ENCODE measurements around the gene F12. TPM values are rescaled to one million over a fixed set of nuclear protein-coding genes. Genes with fewer than 3 reads are reported as not detected.

Gene F12
- total and polyA plus RNA-seq, 2 of the 8 experiments (the other 6 are each of a cell fraction or from before 2014, with no cell fraction given): 6.5 to 7.8 TPM

DNA sequence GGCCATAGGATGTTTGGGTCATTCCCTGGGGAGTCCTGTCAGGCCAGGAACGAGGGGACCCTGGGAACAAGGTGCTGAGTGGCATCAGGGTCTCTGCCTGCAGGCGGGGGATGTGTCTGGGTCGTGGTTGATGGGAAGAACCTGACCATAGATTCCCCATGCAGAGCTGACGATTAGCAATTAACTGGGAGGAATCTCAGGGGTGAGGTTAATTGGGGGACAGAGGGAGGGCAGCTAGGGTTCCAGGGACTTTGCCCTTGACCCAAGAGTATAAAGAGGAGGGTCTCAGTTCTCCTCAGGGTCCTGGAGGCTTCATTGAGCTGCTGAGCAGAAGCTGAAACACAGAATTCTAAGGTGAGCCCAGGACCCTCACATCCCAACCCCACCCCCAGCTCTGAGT is 25.2 kb downstream of the F12 start, which contains the start of gene SLC34A1:
Gene SLC34A1, plus strand, starts transcription at position 301 of the 400 bp plus-strand sequence. CDS start 1,308 bp downstream, outside the sequence.
- no peak within 1 kb of the TSS for H3K14ac ChIP-seq (ENCODE audit: insufficient read length)
- POLR2A ChIA-PET (ENCODE audit: partially characterized antibody): interaction anchor here (0.9 to 6.0 kb wide), 4 partner anchors 11 to 62 kb away, joined by 3 to 49 read pairs (median 10); partner anchors contain the start of gene PRR7
- H3K79me2 ChIP-seq (ENCODE audit: control insufficient read depth in 1 of 2, insufficient read depth in 2 of 2, low read length in 2 of 2): no peaks in the 10 kb centered on the region
- peaks cover 0 to 7% (median 2%) of the 10 kb centered on the region in 4 experiments; a peak in 3 of 7 replicates for H3K4me1 ChIP-seq (replicated peaks in 1 of 4; ENCODE audit: control insufficient read depth in 3 of 4, insufficient read depth in 4 of 4, low read length in 3 of 4)
- H2BK120ac ChIP-seq (replicated peaks; ENCODE audit: low read depth, low read length): no peak within 1 kb of the TSS
- 93% methylated on average over 4 of the region's 4 CpGs; no CpG with 5 or more reads in 1 of the 2 experiments for WGBS, 2 experiments (ENCODE audit: extremely low coverage in 1 of 2, insufficient coverage in 1 of 2, insufficient read length in 1 of 2, insufficient replicate concordance in 2 of 2, low coverage in 1 of 2, low lambda C conversion rate in 2 of 2, missing lambda C conversion rate in 1 of 2)
- H2BK20ac ChIP-seq (ENCODE audit: low read length): no peak within 1 kb of the TSS
- no peak within 1 kb of the TSS for H2BK5ac ChIP-seq (ENCODE audit: low read depth, low read length)
- no peaks in the 10 kb centered on the region for H3K23me2 ChIP-seq (ENCODE audit: low read depth, low read length)
- H3K56ac ChIP-seq (replicated peaks; ENCODE audit: insufficient read length, low read depth, low read length): no peak within 1 kb of the TSS
- H2BK15ac ChIP-seq (ENCODE audit: low read length): peak within 1 kb of the TSS; percentile 46
- no peak within 1 kb of the TSS for H3K4me3 ChIP-seq (ENCODE audit: extremely low read depth in 1 of 4, insufficient read depth in 2 of 4, low read depth in 3 of 4, low read length in 4 of 4)
- no peaks in the 10 kb centered on the region for H4K20me1 ChIP-seq (replicated peaks in 1 of 2; ENCODE audit: control insufficient read depth in 1 of 2, insufficient read depth in 2 of 2, low read length in 2 of 2)
- no peaks in the 10 kb centered on the region for H3K9me3 ChIP-seq (ENCODE audit: insufficient read depth in 2 of 2, low read depth in 1 of 2, low read length in 1 of 2)
- no peak within 1 kb of the TSS for H3K4ac ChIP-seq (replicated peaks; ENCODE audit: insufficient read length, low read depth, low read length)
- no peak within 1 kb of the TSS for H2AK5ac ChIP-seq (ENCODE audit: low read depth, low read length)
- H4K5ac ChIP-seq (ENCODE audit: insufficient read length, low read depth, low read length): no peak within 1 kb of the TSS
- DNase-seq (ENCODE audit: low read depth in 1 of 2, low spot score in 2 of 2) (no peak), FAIRE-seq (no peak)
- H3K23ac ChIP-seq (ENCODE audit: insufficient read length): no peak within 1 kb of the TSS
- no peak within 1 kb of the TSS for H4K91ac ChIP-seq (replicated peaks; ENCODE audit: insufficient read length, low read length)
- H3K9ac ChIP-seq (replicated peaks in 1 of 4; ENCODE audit: extremely low read depth in 1 of 4, low read depth in 3 of 4, low read length in 3 of 4): no peak within 1 kb of the TSS
- H2AFZ ChIP-seq (ENCODE audit: low read length): no peak within 1 kb of the TSS
- no peak within 1 kb of the TSS for H2BK12ac ChIP-seq (ENCODE audit: low read depth, low read length)
- no peak within 1 kb of the TSS for H3K4me2 ChIP-seq (ENCODE audit: insufficient read depth in 1 of 2, low read depth in 2 of 2, low read length in 2 of 2)
- H3K27me3 ChIP-seq (replicated peaks in 1 of 4; ENCODE audit: control insufficient read depth in 3 of 4, extremely low read depth in 1 of 4, insufficient read depth in 3 of 4, low read length in 3 of 4): peaks cover 0 to 7% (median under 1%) of the 10 kb centered on the region in 4 experiments; a peak in 3 of 7 replicates
- H3K36me3 ChIP-seq (ENCODE audit: control insufficient read depth in 2 of 4, insufficient read depth in 4 of 4, low read length in 3 of 4): no peaks in the 10 kb centered on the region
- CTCF ChIA-PET (ENCODE audit: partially characterized antibody): interaction anchor here (0.7 to 18.7 kb wide), 13 partner anchors 8 to 187 kb away, joined by 3 to 430 read pairs (median 4); partner anchors contain the start of gene PRR7
- H3K27ac ChIP-seq (ENCODE audit: low read depth, low read length): no peak within 1 kb of the TSS
- H4K8ac ChIP-seq (ENCODE audit: extremely low read depth, insufficient read depth, low read length): no peak within 1 kb of the TSS; the same call in 1 of the 2 replicates
- H3K18ac ChIP-seq (ENCODE audit: extremely low read depth, low read length): no peak within 1 kb of the TSS
- H3K79me1 ChIP-seq (ENCODE audit: low read depth, low read length): no peaks in the 10 kb centered on the region
- no peak for TF ChIP-seq JUND (IDR thresholded peaks at IDR 0.05; ENCODE audit: low read length)
- TF ChIP-seq CHD2 (IDR thresholded peaks at IDR 0.05; ENCODE audit: low read length): no peak
- no peak for TF ChIP-seq CBX5 (IDR thresholded peaks at IDR 0.05; ENCODE audit: low read depth, low read length)
